Inferior parietal cortex (tissue), 1 donor: ENCODE results near the gene ANGPT4.
A peak's percentile ranks its signal among the peaks of the same experiment; 100 is the strongest.
"Not testable (repeated sequence)": the region's sequence is repeated elsewhere in the genome, so short reads cannot be mapped to it uniquely, and the experiment has no call there.

Source experiments
- DNase-seq: peaks from one replicate; pipeline ENCODE4 v3.0.0-alpha.2; 2016; ENCODE audit errors: extremely low spot score

The ANGPT4 gene

GRCh38 chr20:906703-907270 is 9.3 kb downstream of the ANGPT4 start:
- no peak for DNase-seq

- no peak for DNase-seq
These were observed 10.1 kb downstream of the ANGPT4 start for GRCh38 chr20:906001-906520.

GRCh38 chr20:905396-905961 is 10.7 kb downstream of the ANGPT4 start:
- no peak for DNase-seq

- no peak for DNase-seq
These were observed 12.0 kb downstream of the ANGPT4 start for GRCh38 chr20:904039-904545.

GRCh38 chr20:897436-897835 is 18.7 kb downstream of the ANGPT4 start:
- not testable (repeated sequence) for DNase-seq

GRCh38 chr20:896501-897025 is 19.6 kb downstream of the ANGPT4 start:
- no peak for DNase-seq

- DNase-seq: not testable (repeated sequence)
These were observed 23.8 kb downstream of the ANGPT4 start for GRCh38 chr20:892371-892770.

- DNase-seq: no peak
These were observed 24.4 kb downstream of the ANGPT4 start for GRCh38 chr20:891706-892080.

- DNase-seq: peak; percentile 22
These were observed 25.0 kb downstream of the ANGPT4 start for GRCh38 chr20:891058-891705.

GRCh38 chr20:890666-891057 is 25.5 kb downstream of the ANGPT4 start:
- no peak for DNase-seq

- no peak for DNase-seq
These were observed 26.1 kb downstream of the ANGPT4 start for GRCh38 chr20:889932-890463.

- DNase-seq: no peak
These were observed 27.0 kb downstream of the ANGPT4 start for GRCh38 chr20:889106-889505.

- no peak for DNase-seq
These were observed 28.1 kb downstream of the ANGPT4 start for GRCh38 chr20:888057-888456.

- no peak for DNase-seq
These were observed 29.0 kb downstream of the ANGPT4 start for GRCh38 chr20:887137-887536.

GRCh38 chr20:884983-885952 is 30.9 kb downstream of the ANGPT4 start:
- DNase-seq: no peak

GRCh38 chr20:881783-882144 is 34.4 kb downstream of the ANGPT4 start:
- DNase-seq: no peak

- no peak for DNase-seq
These were observed 34.9 kb downstream of the ANGPT4 start for GRCh38 chr20:881051-881782.

GRCh38 chr20:879626-880025 is 36.5 kb downstream of the ANGPT4 start:
- no peak for DNase-seq

GRCh38 chr20:878511-879307 is 37.4 kb downstream of the ANGPT4 start:
- DNase-seq: no peak

- no peak for DNase-seq
These were observed 38.3 kb downstream of the ANGPT4 start for GRCh38 chr20:877814-878213.
